ENCODE measurements around the gene CHST6. TPM values are rescaled to one million over a fixed set of nuclear protein-coding genes. Genes with fewer than 3 reads are reported as not detected.
A peak's percentile ranks its signal among the peaks of the same experiment; 100 is the strongest.
"Not testable (repeated sequence)": the region's sequence is repeated elsewhere in the genome, so short reads cannot be mapped to it uniquely, and the experiment has no call there.

CHST6 gene
- total RNA-seq, 4 donors from 2014 or later: 0.62 to 3.2 (median 1.6) TPM

GRCh38 chr16:75501359-75501758 is 6.1 kb upstream of the CHST6 start:
- H3K4me1 ChIP-seq: peaks cover 0 to 24% (median 0%) of the 10 kb centered on the region in 3 donors
- no peaks in the 10 kb centered on the region for H3K9me3 ChIP-seq
- TF ChIP-seq EP300 (IDR thresholded peaks at IDR 0.05): no peak
- no peak for TF ChIP-seq POLR2A (IDR thresholded peaks at IDR 0.05)
- TF ChIP-seq CTCF (IDR thresholded peaks at IDR 0.05): no peak
- no peak for TF ChIP-seq POLR2AphosphoS5 (IDR thresholded peaks at IDR 0.05)
- H3K36me3 ChIP-seq: no peaks in the 10 kb centered on the region
- 77 to 83% methylated on average over 4 to 5 of the region's 5 CpGs for WGBS, 2 donors (ENCODE audit: low coverage in 1 of 2)
- no peak for ATAC-seq
- H3K27me3 ChIP-seq: no peaks in the 10 kb centered on the region
- H3K27ac ChIP-seq: peak overlapping the region in 3 of 4 donors; percentile 45 to 59 (median 46)
- H3K4me3 ChIP-seq: no peak overlapping the region

DNA sequence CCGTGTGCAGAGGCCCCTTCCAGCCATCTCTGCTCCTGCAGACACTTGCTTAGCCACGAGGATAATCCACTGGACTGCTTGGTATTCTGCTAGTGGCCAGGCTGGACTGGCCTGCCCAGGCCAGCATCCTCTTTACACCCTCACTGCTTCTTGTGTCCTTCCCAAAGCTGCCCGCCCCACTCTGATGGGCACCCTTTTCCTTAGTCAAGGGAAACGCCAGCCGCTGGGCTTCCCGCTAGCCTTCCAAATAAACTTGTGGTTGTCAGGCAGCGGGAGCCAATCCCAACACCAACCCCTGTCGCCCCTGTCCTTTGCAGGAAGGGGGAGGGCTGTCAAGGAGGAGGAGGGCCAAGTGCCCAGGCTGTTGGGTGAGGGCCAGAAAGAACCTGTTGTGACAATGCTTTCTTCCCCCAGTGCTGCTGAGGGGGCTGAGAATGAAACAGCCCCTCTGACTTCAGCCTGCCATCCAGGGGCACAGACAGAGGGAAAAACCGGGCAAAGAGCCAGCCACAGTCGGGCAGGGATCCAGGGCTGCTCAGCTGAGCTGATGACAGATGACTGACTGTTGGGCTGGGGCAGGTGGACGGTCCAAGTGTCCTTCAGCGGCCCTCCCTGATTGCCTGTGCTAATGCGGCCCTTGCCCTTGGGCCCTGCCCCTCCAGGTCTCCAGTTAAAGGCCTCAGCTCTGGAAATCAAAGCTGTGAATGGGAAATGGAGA is 3.5 kb upstream of the CHST6 start:
- ATAC-seq, H3K27me3 ChIP-seq, H3K4me3 ChIP-seq, H3K9me3 ChIP-seq, H3K36me3 ChIP-seq: not testable (repeated sequence)
- Histone ChIP-seq H3K4me1 (peaks cover 0 to 41% (median 0%) of the 10 kb centered on the region in 3 donors), H3K27ac (peak overlapping the region in 3 of 4 donors; percentile 64 to 66 (median 66))
- 0% methylated on average over 1 of the region's 13 CpGs; no CpG with 5 or more reads in 1 of the 2 donors for WGBS, 2 donors (ENCODE audit: low coverage in 1 of 2)

DNA sequence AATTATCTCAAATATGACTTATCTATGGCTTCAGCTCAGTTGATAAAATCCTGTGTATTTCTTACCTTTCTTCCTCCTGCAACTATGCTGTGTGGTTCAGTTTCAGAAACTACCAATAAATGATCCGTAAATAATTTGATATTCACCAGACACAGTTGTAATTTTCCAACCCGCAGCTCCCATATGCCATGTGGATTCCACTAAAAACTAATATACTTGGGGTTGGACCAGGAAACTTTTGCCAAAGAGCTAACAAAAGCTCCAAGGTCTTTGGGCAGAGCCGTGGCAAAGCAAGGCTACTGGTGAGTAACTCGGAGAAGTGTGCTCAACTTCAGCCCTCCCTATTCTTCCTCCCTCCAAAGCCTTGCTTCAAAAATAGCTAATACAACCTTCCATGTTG is 2.3 kb upstream of the CHST6 start:
- Histone ChIP-seq H3K4me3 (no peak overlapping the region), H3K9me3 (no peaks in the 10 kb centered on the region), H3K27ac (peak overlapping the region in 1 of 4 donors; percentile 4), H3K36me3 (no peaks in the 10 kb centered on the region), H3K27me3 (no peaks in the 10 kb centered on the region), H3K4me1 (peaks cover 0 to 40% (median 0%) of the 10 kb centered on the region in 3 donors)
- TF ChIP-seq CTCF (IDR thresholded peaks at IDR 0.05): no peak
- no peak for TF ChIP-seq POLR2A (IDR thresholded peaks at IDR 0.05)
- no peak for TF ChIP-seq EP300 (IDR thresholded peaks at IDR 0.05)
- TF ChIP-seq POLR2AphosphoS5 (IDR thresholded peaks at IDR 0.05): no peak
- 48 to 58% methylated on average over 4 of the region's 4 CpGs for WGBS, 2 donors (ENCODE audit: low coverage in 1 of 2)
- no peak for ATAC-seq

- no peak for TF ChIP-seq POLR2AphosphoS5 (IDR thresholded peaks at IDR 0.05)
- TF ChIP-seq CTCF (IDR thresholded peaks at IDR 0.05): no peak
- TF ChIP-seq EP300 (IDR thresholded peaks at IDR 0.05): no peak
- TF ChIP-seq POLR2A (IDR thresholded peaks at IDR 0.05): no peak
- Histone ChIP-seq H3K4me3 (peak overlapping the region; percentile 18 to 50), H3K4me1 (peaks cover 0 to 26% (median 0%) of the 10 kb centered on the region in 3 donors), H3K27me3 (no peaks in the 10 kb centered on the region), H3K27ac (peak overlapping the region in 2 of 4 donors; percentile 19 to 53), H3K9me3 (no peaks in the 10 kb centered on the region), H3K36me3 (no peaks in the 10 kb centered on the region)
- WGBS, 2 donors (ENCODE audit: low coverage in 1 of 2): 0 to 2% methylated on average over 1 to 9 of the region's 26 CpGs
- ATAC-seq: peak; percentile 17
Measured at GRCh38 chr16:75494661-75495075, 573 bp downstream of the CHST6 start.

- H3K4me3 ChIP-seq: no peak overlapping the region
- H3K27ac ChIP-seq: peak overlapping the region in 1 of 4 donors; percentile 53
- 60% methylated on average over 1 of the region's 5 CpGs; no CpG with 5 or more reads in 1 of the 2 donors for WGBS, 2 donors (ENCODE audit: low coverage in 1 of 2)
Measured at GRCh38 chr16:75494184-75494583, 1.1 kb downstream of the CHST6 start.

More at GRCh38 chr16:75494184-75494583, 1.1 kb downstream of the CHST6 start:
- Histone ChIP-seq H3K27me3 (no peaks in the 10 kb centered on the region), H3K9me3 (no peaks in the 10 kb centered on the region), H3K4me1 (peaks cover 0 to 26% (median 0%) of the 10 kb centered on the region in 3 donors), H3K36me3 (no peaks in the 10 kb centered on the region)
- no peak for ATAC-seq
- TF ChIP-seq POLR2A (IDR thresholded peaks at IDR 0.05): no peak
- TF ChIP-seq POLR2AphosphoS5 (IDR thresholded peaks at IDR 0.05): no peak
- no peak for TF ChIP-seq CTCF (IDR thresholded peaks at IDR 0.05)
- no peak for TF ChIP-seq EP300 (IDR thresholded peaks at IDR 0.05)

Data from gastroesophageal sphincter (tissue), 4 donors.